GM23338 (cell line): ENCODE results near the gene ZNF48. TPM values are rescaled to one million over a fixed set of nuclear protein-coding genes. Genes with fewer than 3 reads are reported as not detected.

ENCODE experiments used
- ATAC-seq: fragments of 200-7000 bp; cut with Tn5 transposase; 3 replicates; pipeline ENCODE4 v1.9.1; 2020
- DNase-seq: peaks from one replicate; pipeline ENCODE4 v3.0.0-alpha.2; 2015; ENCODE audit warnings: low spot score
- H2AFZ ChIP-seq: fragments of 200-600 bp; sonication (generic); 2 replicates; pipeline ENCODE4 v1.8.0; 2016; ENCODE audit warnings: antibody characterized with exemption, mild to moderate bottlenecking, moderate library complexity
- H3F3A ChIP-seq: fragments of 200-600 bp; sonication (generic); replicated peaks from 2 replicates; pipeline ENCODE4 v1.8.0; 2017; ENCODE audit warnings: antibody characterized with exemption, mixed run types, low read depth
- H3K27ac ChIP-seq: fragments of 200-600 bp; sonication (generic); 2 replicates; pipeline ENCODE4 v1.6.1; 2016; ENCODE audit warnings: low read depth
- H3K27me3 ChIP-seq: fragments of 200-600 bp; sonication (generic); 2 replicates; pipeline ENCODE4 v1.8.0; 2016; ENCODE audit warnings: mild to moderate bottlenecking, mixed run types, moderate library complexity; ENCODE audit not compliant: insufficient read depth
- H3K36me3 ChIP-seq: fragments of 200-600 bp; sonication (generic); 2 replicates; pipeline ENCODE4 v1.8.0; 2016; ENCODE audit warnings: mild to moderate bottlenecking; ENCODE audit not compliant: insufficient read depth
- H3K4me1 ChIP-seq: fragments of 200-600 bp; sonication (generic); 2 replicates; pipeline ENCODE4 v1.8.0; 2016; ENCODE audit warnings: mild to moderate bottlenecking, moderate library complexity; ENCODE audit not compliant: insufficient read depth
- H3K4me2 ChIP-seq: fragments of 200-600 bp; sonication (generic); 2 replicates; pipeline ENCODE4 v1.7.1; 2017; ENCODE audit warnings: mixed run types
- H3K4me3 ChIP-seq: fragments of 200-600 bp; sonication (generic); 2 replicates; pipeline ENCODE4 v1.6.1; 2016; ENCODE audit warnings: mixed run types
- H3K79me2 ChIP-seq: fragments of 200-600 bp; sonication (generic); replicated peaks from 2 replicates; pipeline ENCODE4 v1.8.0; 2017; ENCODE audit warnings: mild to moderate bottlenecking; ENCODE audit not compliant: insufficient read depth
- H3K9me2 ChIP-seq: fragments of 200-600 bp; sonication (generic); 2 replicates; pipeline ENCODE4 v1.8.0; 2017; ENCODE audit not compliant: insufficient read depth
- H4K20me1 ChIP-seq: fragments of 200-600 bp; sonication (generic); replicated peaks from 2 replicates; pipeline ENCODE4 v1.8.0; 2017; ENCODE audit warnings: mild to moderate bottlenecking; ENCODE audit not compliant: insufficient read depth
- H3K27ac Mint-ChIP-seq: 2 replicates; pipeline ENCODE4 v1.8.0; 2020; ENCODE audit warnings: inconsistent platforms, mild to moderate bottlenecking, moderate library complexity, mixed read lengths
- H3K27me3 Mint-ChIP-seq: 3 replicates; pipeline ENCODE4 v1.8.0; 2022; ENCODE audit warnings: low read depth, mild to moderate bottlenecking, moderate library complexity, mixed read lengths, inconsistent platforms; ENCODE audit not compliant: insufficient read depth, poor library complexity
- H3K36me3 Mint-ChIP-seq: 3 replicates; pipeline ENCODE4 v1.8.0; 2021; ENCODE audit warnings: low read depth, mild to moderate bottlenecking, inconsistent platforms, moderate library complexity, mixed read lengths
- H3K4me1 Mint-ChIP-seq: 3 replicates; pipeline ENCODE4 v1.8.0; 2020; ENCODE audit warnings: mild to moderate bottlenecking, inconsistent platforms, mixed read lengths
- H3K4me3 Mint-ChIP-seq: 3 replicates; pipeline ENCODE4 v1.8.0; 2021; ENCODE audit warnings: moderate library complexity, mild to moderate bottlenecking, inconsistent platforms, mixed read lengths
- H3K9me3 Mint-ChIP-seq: 3 replicates; pipeline ENCODE4 v1.8.0; 2020; ENCODE audit warnings: moderate library complexity, mild to moderate bottlenecking, inconsistent platforms, mixed read lengths
- CREB1 ChIP-seq: fragments of 250-450 bp; sonication (Bioruptor Pico); IDR thresholded peaks from 2 replicates; pipeline ENCODE4 v1.5.0; 2020; ENCODE audit warnings: low read depth, mild to moderate bottlenecking, moderate library complexity
- EZH2 ChIP-seq: fragments of 200-600 bp; sonication (generic); IDR thresholded peaks from one replicate; pipeline ENCODE4 v1.8.0; 2017; ENCODE audit warnings: antibody characterized with exemption, mild to moderate bottlenecking, low read depth; ENCODE audit not compliant: unreplicated experiment
- EZH2phosphoT487 ChIP-seq: fragments of 200-600 bp; sonication (generic); IDR thresholded peaks from one replicate; pipeline ENCODE4 v1.8.1; 2018; ENCODE audit warnings: antibody characterized with exemption; ENCODE audit not compliant: unreplicated experiment
- JUNB ChIP-seq: IDR thresholded peaks from one replicate; pipeline ENCODE4 v1.6.1; 2016; ENCODE audit warnings: antibody characterized with exemption; ENCODE audit not compliant: unreplicated experiment
- NANOG ChIP-seq: IDR thresholded peaks from 2 replicates; pipeline ENCODE4 v1.6.1; 2016; ENCODE audit warnings: antibody characterized with exemption, borderline replicate concordance
- POLR2AphosphoS5 ChIP-seq: IDR thresholded peaks from 2 replicates; pipeline ENCODE4 v1.6.1; 2016; ENCODE audit warnings: antibody characterized with exemption, low read depth
- REST ChIP-seq: IDR thresholded peaks from one replicate; pipeline ENCODE4 v1.6.1; 2018; ENCODE audit warnings: antibody characterized with exemption; ENCODE audit not compliant: unreplicated experiment
- STAT1 ChIP-seq: IDR thresholded peaks from one replicate; pipeline ENCODE4 v1.6.1; 2016; ENCODE audit warnings: antibody characterized with exemption; ENCODE audit not compliant: unreplicated experiment
- ZNF114 ChIP-seq: fragments of 250-450 bp; sonication (Bioruptor Pico); IDR thresholded peaks from 2 replicates; pipeline ENCODE4 v1.5.0; 2020; ENCODE audit warnings: mild to moderate bottlenecking, moderate library complexity
- ZNF331 ChIP-seq: fragments of 250-450 bp; sonication (Bioruptor Pico); IDR thresholded peaks from 2 replicates; pipeline ENCODE4 v1.5.0; 2020; ENCODE audit warnings: low read depth, mild to moderate bottlenecking, moderate library complexity
- ZNF462 ChIP-seq: fragments of 250-450 bp; sonication (Bioruptor Pico); IDR thresholded peaks from 2 replicates; pipeline ENCODE4 v1.5.0; 2020; ENCODE audit warnings: mild to moderate bottlenecking, moderate library complexity
- polyA plus RNA-seq: library from polyadenylated mRNA; unstranded; fragments of >200 nt; fragmentation: Nextera tagmentation; extraction: Ambion mirVana; gene quantifications from 2 replicates; pipeline ENCODE4 v1.2.1, GENCODE V29; 2016
- total RNA-seq: library from RNA; depleted of rRNA; stranded (reverse); fragments of >200 nt; shearing (Covaris generic); gene quantifications from 2 replicates; pipeline ENCODE4 v1.2.3, GENCODE V29; 2014
- TF ChIP-seq, protein P1 (sequence below), 2 experiments: fragments of 200-600 bp in 1 of 2; sonication (generic) in 1 of 2; conservative IDR thresholded peaks; 2 replicates each; pipeline versions ENCODE4 v1.5.1 to v1.6.1; 2016 to 2017; ENCODE audit warnings: antibody characterized with exemption in 2 of 2, low read depth in 2 of 2, mild to moderate bottlenecking in 2 of 2, moderate library complexity in 1 of 2
- TF ChIP-seq, protein P2 (sequence below): IDR thresholded peaks from 2 replicates; pipeline ENCODE4 v1.6.1; 2016; ENCODE audit warnings: antibody characterized with exemption

ZNF48 gene
- total and polyA plus RNA-seq, 2 experiments from 2014 or later, result 4.8 to 44.3 TPM

GRCh38 chr16:30439720-30440348 is 44.6 kb downstream of the ZNF48 start:
- H3K36me3 Mint-ChIP-seq, result peaks cover 19% of the 10 kb centered on the region
- Histone ChIP-seq H3K4me3 (no peak overlapping the region), H3K27ac (no peak overlapping the region), H2AFZ (no peak overlapping the region), H3K4me2 (no peak overlapping the region), H3K27me3 (0 out of 2 replicates have a peak, but pooled peaks cover 3% of the 10 kb centered on the region), H3F3A (peaks cover 6% of the 10 kb centered on the region; the same call in 1 of the 2 replicates), H3K36me3 (no peaks in the 10 kb centered on the region), H3K9me2 (peaks cover 6% of the 10 kb centered on the region), H3K79me2 (peaks cover 11% of the 10 kb centered on the region), H4K20me1 (peaks cover 8% of the 10 kb centered on the region), H3K4me1 (peaks cover 14% of the 10 kb centered on the region; the same call in 1 of the 2 replicates)
- TF ChIP-seq, protein P1, sequence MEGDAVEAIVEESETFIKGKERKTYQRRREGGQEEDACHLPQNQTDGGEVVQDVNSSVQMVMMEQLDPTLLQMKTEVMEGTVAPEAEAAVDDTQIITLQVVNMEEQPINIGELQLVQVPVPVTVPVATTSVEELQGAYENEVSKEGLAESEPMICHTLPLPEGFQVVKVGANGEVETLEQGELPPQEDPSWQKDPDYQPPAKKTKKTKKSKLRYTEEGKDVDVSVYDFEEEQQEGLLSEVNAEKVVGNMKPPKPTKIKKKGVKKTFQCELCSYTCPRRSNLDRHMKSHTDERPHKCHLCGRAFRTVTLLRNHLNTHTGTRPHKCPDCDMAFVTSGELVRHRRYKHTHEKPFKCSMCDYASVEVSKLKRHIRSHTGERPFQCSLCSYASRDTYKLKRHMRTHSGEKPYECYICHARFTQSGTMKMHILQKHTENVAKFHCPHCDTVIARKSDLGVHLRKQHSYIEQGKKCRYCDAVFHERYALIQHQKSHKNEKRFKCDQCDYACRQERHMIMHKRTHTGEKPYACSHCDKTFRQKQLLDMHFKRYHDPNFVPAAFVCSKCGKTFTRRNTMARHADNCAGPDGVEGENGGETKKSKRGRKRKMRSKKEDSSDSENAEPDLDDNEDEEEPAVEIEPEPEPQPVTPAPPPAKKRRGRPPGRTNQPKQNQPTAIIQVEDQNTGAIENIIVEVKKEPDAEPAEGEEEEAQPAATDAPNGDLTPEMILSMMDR (conservative IDR thresholded peaks at IDR 0.05; ENCODE audit: low read depth in 2 of 2), result no peak
- TF ChIP-seq NANOG, result no peak
- TF ChIP-seq ZNF114 (CRISPR knock-in tag), result no peak
- no peak for TF ChIP-seq CREB1 (CRISPR knock-in tag)
- no peak for TF ChIP-seq EZH2phosphoT487
- no peak for TF ChIP-seq STAT1
- TF ChIP-seq, protein P2, sequence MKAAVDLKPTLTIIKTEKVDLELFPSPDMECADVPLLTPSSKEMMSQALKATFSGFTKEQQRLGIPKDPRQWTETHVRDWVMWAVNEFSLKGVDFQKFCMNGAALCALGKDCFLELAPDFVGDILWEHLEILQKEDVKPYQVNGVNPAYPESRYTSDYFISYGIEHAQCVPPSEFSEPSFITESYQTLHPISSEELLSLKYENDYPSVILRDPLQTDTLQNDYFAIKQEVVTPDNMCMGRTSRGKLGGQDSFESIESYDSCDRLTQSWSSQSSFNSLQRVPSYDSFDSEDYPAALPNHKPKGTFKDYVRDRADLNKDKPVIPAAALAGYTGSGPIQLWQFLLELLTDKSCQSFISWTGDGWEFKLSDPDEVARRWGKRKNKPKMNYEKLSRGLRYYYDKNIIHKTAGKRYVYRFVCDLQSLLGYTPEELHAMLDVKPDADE, result no peak
- TF ChIP-seq EZH2, result no peak
- no peak for TF ChIP-seq JUNB
- TF ChIP-seq ZNF462, result no peak
- no peak for TF ChIP-seq REST
- no peak for TF ChIP-seq POLR2AphosphoS5
- TF ChIP-seq ZNF331, result no peak
- H3K9me3 Mint-ChIP-seq, result peaks cover 11% of the 10 kb centered on the region; the same call in 2 of the 3 replicates
- no peak overlapping the region for H3K4me3 Mint-ChIP-seq
- peaks cover 5% of the 10 kb centered on the region for H3K27me3 Mint-ChIP-seq
- H3K27ac Mint-ChIP-seq, result no peak overlapping the region
- peaks cover 19% of the 10 kb centered on the region for H3K4me1 Mint-ChIP-seq
- DNase-seq (no peak), ATAC-seq (no peak)
